Dendritic cell treated with granulocyte-macrophage colony-stimulating factor and Interleukin-4, amounts not matched to agents 40 ng/mL and 50 ng/mL, for 4 days (primary cell): ENCODE results near the gene HRAS.
"Not testable (repeated sequence)": the region's sequence is repeated elsewhere in the genome, so short reads cannot be mapped to it uniquely, and the experiment has no call there.

Source experiments
- H3K27ac Mint-ChIP-seq: one replicate; pipeline ENCODE4 v1.8.0; 2022; ENCODE audit warnings: mild to moderate bottlenecking, mixed read lengths
- H3K27me3 Mint-ChIP-seq: one replicate; pipeline ENCODE4 v1.8.0; 2022; ENCODE audit warnings: mild to moderate bottlenecking, mixed read lengths
- H3K36me3 Mint-ChIP-seq: one replicate; pipeline ENCODE4 v1.8.0; 2022; ENCODE audit warnings: low read depth, mixed read lengths
- H3K4me1 Mint-ChIP-seq: one replicate; pipeline ENCODE4 v1.8.0; 2022; ENCODE audit warnings: low read depth, mixed read lengths
- H3K4me3 Mint-ChIP-seq: one replicate; pipeline ENCODE4 v1.8.0; 2022; ENCODE audit warnings: mild to moderate bottlenecking, moderate library complexity, mixed read lengths
- H3K9me3 Mint-ChIP-seq: one replicate; pipeline ENCODE4 v1.8.0; 2022; ENCODE audit warnings: mixed read lengths
- intact Hi-C: fragments of 100-400 bp; cut with micrococcal nuclease; formaldehyde crosslinking; loops from one replicate; pipeline ENCODE4 v1.15.0; 2022

HRAS gene

GRCh38 chr11:528815-529727 lies 6.3 kb downstream of the HRAS start:
- no peak overlapping the region for H3K27ac Mint-ChIP-seq
- intact Hi-C loops, result no loop called here
- H3K27me3 Mint-ChIP-seq, result peaks cover 3% of the 10 kb centered on the region

DNA sequence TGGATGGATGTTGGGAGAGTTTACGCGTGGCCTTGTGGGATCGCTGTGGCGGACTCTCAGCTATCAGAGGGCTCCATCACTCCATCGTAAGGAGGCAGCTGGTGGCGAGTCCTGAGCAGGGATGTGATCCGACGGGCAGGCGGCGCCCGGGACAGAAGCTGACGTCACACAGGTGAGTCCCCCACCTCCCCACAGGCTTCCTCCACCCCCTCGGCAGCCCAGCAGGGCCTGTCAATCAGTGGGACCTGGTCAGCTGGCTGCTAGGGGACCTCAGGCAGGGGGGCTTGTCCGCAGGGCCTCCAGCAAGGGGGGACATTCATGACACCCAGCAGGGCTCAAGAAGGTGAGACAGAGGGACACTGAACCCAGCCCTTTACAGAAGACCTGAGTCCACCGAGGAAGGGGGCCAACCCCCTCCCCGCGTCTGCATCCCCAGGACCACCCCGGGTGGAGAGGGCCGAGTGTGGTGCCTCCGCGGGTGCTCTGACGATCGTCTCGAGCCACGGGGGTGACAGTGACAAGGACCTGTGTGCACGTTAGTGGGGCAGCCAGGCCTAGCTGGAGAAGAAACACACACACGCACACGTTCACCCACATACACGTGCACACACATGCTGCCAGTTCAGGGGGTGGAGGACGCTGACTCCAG lies 7.1 kb downstream of the HRAS start:
- Mint-ChIP-seq H3K27me3 (peaks cover 3% of the 10 kb centered on the region), H3K4me3 (no peak overlapping the region), H3K4me1 (no peaks in the 10 kb centered on the region), H3K9me3 (no peaks in the 10 kb centered on the region), H3K27ac (no peak overlapping the region), H3K36me3 (peaks cover 27% of the 10 kb centered on the region)
- intact Hi-C loops, result no loop called here

More at GRCh38 chr11:528815-529727, 6.3 kb downstream of the HRAS start:
- Mint-ChIP-seq H3K9me3 (no peaks in the 10 kb centered on the region), H3K36me3 (peaks cover 35% of the 10 kb centered on the region), H3K4me1 (peaks cover 4% of the 10 kb centered on the region), H3K4me3 (no peak overlapping the region)

GRCh38 chr11:526192-526591 lies 9.2 kb downstream of the HRAS start:
- Mint-ChIP-seq H3K9me3 (no peaks in the 10 kb centered on the region), H3K36me3 (peaks cover 7% of the 10 kb centered on the region), H3K27ac (no peak overlapping the region), H3K4me1 (no peaks in the 10 kb centered on the region), H3K27me3 (peaks cover 3% of the 10 kb centered on the region), H3K4me3 (no peak overlapping the region)
- intact Hi-C loops, result no loop called here

GRCh38 chr11:521177-521688 lies 14.1 kb downstream of the HRAS start:
- Mint-ChIP-seq H3K4me1 (peaks cover 18% of the 10 kb centered on the region), H3K27me3 (peaks cover 3% of the 10 kb centered on the region), H3K36me3 (peaks cover 8% of the 10 kb centered on the region), H3K4me3 (no peak overlapping the region), H3K27ac (no peak overlapping the region), H3K9me3 (peaks cover 6% of the 10 kb centered on the region)
- intact Hi-C loops, result no loop called here

- H3K9me3 Mint-ChIP-seq, result peaks cover 11% of the 10 kb centered on the region
- H3K27me3 Mint-ChIP-seq, result peaks cover 1% of the 10 kb centered on the region
- intact Hi-C loops, result no loop called here
- H3K4me1 Mint-ChIP-seq, result peaks cover 18% of the 10 kb centered on the region
- H3K4me3 Mint-ChIP-seq, result no peak overlapping the region
- peaks cover 14% of the 10 kb centered on the region for H3K36me3 Mint-ChIP-seq
- no peak overlapping the region for H3K27ac Mint-ChIP-seq
Measured at GRCh38 chr11:520428-521176, 14.8 kb downstream of the HRAS start.

GRCh38 chr11:518463-519202 lies 16.7 kb downstream of the HRAS start:
- no peaks in the 10 kb centered on the region for H3K27me3 Mint-ChIP-seq
- intact Hi-C loops, result loop anchor here (1.0 to 2.0 kb wide), 2 partner anchors 16 to 68 kb away; partner anchors contain the start of gene PTDSS2
- peaks cover 11% of the 10 kb centered on the region for H3K9me3 Mint-ChIP-seq
- peaks cover 37% of the 10 kb centered on the region for H3K4me1 Mint-ChIP-seq
- H3K27ac Mint-ChIP-seq, result peak overlapping the region; percentile 69
- peak overlapping the region; percentile 64 for H3K4me3 Mint-ChIP-seq
- H3K36me3 Mint-ChIP-seq, result peaks cover 34% of the 10 kb centered on the region

DNA sequence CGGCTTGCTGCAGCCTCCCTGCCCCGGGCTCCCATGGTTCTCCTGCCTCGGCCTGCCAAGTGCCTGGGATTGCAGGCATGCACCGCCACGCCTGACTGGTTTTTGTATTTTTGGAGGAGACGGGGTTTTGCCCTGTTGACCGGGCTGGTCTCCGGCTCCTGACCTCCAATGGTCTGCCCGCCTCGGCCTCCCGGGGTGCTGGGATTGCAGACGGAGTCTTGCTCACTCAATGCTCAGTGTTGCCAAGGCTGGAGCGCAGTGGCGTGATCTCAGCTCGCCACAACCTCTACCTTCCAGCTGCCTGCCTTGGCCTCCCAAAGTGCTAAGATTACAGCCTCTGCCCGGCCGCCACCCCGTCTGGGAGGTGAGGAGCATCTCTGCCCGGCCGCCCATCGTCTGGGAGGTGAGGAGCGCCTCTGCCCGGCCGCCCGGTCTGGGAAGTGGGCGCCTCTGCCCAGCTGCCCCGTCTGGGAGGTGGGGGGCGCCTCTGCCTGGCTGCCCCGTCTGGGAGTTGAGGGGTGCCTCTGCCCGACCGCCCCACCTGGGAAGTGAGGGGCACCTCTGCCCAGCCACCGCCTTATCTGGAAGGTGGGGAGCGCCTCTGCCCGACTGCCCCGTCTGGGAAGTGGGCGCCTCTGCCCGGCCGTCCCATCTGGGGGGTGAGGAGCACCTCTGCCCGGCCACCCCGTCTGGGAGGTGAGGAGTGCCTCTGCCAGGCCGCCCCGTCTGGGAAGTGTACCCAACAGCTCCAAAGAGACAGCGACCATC lies 18.3 kb downstream of the HRAS start:
- H3K27ac Mint-ChIP-seq, H3K4me3 Mint-ChIP-seq, H3K27me3 Mint-ChIP-seq, intact Hi-C loops: not testable (repeated sequence)
- peaks cover 43% of the 10 kb centered on the region for H3K36me3 Mint-ChIP-seq
- peaks cover 11% of the 10 kb centered on the region for H3K9me3 Mint-ChIP-seq
- H3K4me1 Mint-ChIP-seq, result peaks cover 52% of the 10 kb centered on the region

- intact Hi-C loops, result no loop called here
- Mint-ChIP-seq H3K4me1 (peaks cover 59% of the 10 kb centered on the region), H3K27me3 (no peaks in the 10 kb centered on the region), H3K4me3 (no peak overlapping the region), H3K9me3 (peaks cover 11% of the 10 kb centered on the region), H3K36me3 (peaks cover 50% of the 10 kb centered on the region), H3K27ac (no peak overlapping the region)
Measured at GRCh38 chr11:516400-516799, 19.0 kb downstream of the HRAS start.

- no peaks in the 10 kb centered on the region for H3K27me3 Mint-ChIP-seq
- peaks cover 11% of the 10 kb centered on the region for H3K9me3 Mint-ChIP-seq
- peaks cover 63% of the 10 kb centered on the region for H3K36me3 Mint-ChIP-seq
- H3K4me3 Mint-ChIP-seq, result no peak overlapping the region
- H3K27ac Mint-ChIP-seq, result peak overlapping the region; percentile 50
- intact Hi-C loops, result no loop called here
- H3K4me1 Mint-ChIP-seq, result peaks cover 53% of the 10 kb centered on the region
Measured at GRCh38 chr11:515131-515530, 20.2 kb downstream of the HRAS start.

DNA sequence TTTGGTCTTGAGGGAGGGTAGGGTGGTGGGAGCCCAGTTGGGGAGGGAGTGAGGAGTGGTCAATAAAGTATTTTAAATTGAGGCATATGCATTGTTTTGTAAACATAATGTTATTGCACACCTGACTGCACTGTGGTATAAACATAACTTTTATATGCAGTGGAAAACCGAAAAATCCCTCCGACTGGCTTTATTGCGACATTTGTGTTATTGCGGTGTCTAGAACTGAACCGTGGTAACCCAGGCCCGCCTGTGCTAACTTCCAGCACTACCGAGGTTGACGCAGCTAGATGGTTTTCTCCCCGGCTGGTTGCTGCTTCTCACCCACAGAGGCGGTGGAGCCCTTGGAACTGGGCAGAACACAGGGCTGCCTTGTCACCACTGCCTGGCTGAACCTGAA lies 20.8 kb downstream of the HRAS start:
- H3K4me1 Mint-ChIP-seq, result peaks cover 57% of the 10 kb centered on the region
- no peak overlapping the region for H3K4me3 Mint-ChIP-seq
- H3K36me3 Mint-ChIP-seq, result peaks cover 68% of the 10 kb centered on the region
- intact Hi-C loops, result no loop called here
- no peaks in the 10 kb centered on the region for H3K27me3 Mint-ChIP-seq
- H3K9me3 Mint-ChIP-seq, result peaks cover 11% of the 10 kb centered on the region
- H3K27ac Mint-ChIP-seq, result no peak overlapping the region

- Mint-ChIP-seq H3K27me3 (no peaks in the 10 kb centered on the region), H3K36me3 (peaks cover 85% of the 10 kb centered on the region), H3K4me1 (peaks cover 59% of the 10 kb centered on the region), H3K4me3 (peak overlapping the region; percentile 34), H3K9me3 (peaks cover 11% of the 10 kb centered on the region), H3K27ac (peak overlapping the region; percentile 72)
- intact Hi-C loops, result no loop called here
Measured at GRCh38 chr11:512761-513595, 22.4 kb downstream of the HRAS start.

DNA sequence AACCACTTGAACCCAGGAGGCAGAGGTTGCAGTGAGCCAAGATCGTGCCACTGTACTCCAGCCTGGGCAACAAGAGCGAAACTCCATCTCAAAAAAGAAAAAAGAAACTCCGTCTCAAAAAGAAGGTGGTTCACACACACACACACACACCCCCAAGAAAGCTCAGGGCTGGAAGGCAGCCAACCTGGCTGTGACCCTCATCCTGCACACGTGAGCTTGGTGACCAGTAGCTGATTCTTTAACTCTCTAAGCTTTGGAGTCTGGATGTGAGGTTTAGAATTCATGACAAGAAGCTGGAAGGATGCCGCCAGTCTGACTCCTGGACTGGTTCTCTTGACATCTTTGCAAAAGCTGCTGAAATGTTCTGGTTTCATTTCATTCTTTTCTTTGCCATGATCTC lies 26.4 kb downstream of the HRAS start:
- H3K36me3 Mint-ChIP-seq, result peaks cover 75% of the 10 kb centered on the region
- H3K27ac Mint-ChIP-seq, result no peak overlapping the region
- H3K9me3 Mint-ChIP-seq, result no peaks in the 10 kb centered on the region
- no peaks in the 10 kb centered on the region for H3K27me3 Mint-ChIP-seq
- intact Hi-C loops, result loop anchor here (10.0 kb wide), 1 partner anchor 304 kb away; the partner anchor contains the start of genes BET1L and RIC8A
- H3K4me1 Mint-ChIP-seq, result peaks cover 57% of the 10 kb centered on the region
- peak overlapping the region; percentile 20 for H3K4me3 Mint-ChIP-seq
